NCI-H82 treated with DMSO at 0.1 percent for 48 hours (cell line): ENCODE measurements around the gene DPP10.
"Not testable (repeated sequence)": the region's sequence is repeated elsewhere in the genome, so short reads cannot be mapped to it uniquely, and the experiment has no call there.

ENCODE experiments used
- DNase-seq: peaks from one replicate; lab custom pipeline; 2025; ENCODE audit not compliant: unreplicated experiment; lab: John Stamatoyannopoulos, UW

The DPP10 gene

DNA sequence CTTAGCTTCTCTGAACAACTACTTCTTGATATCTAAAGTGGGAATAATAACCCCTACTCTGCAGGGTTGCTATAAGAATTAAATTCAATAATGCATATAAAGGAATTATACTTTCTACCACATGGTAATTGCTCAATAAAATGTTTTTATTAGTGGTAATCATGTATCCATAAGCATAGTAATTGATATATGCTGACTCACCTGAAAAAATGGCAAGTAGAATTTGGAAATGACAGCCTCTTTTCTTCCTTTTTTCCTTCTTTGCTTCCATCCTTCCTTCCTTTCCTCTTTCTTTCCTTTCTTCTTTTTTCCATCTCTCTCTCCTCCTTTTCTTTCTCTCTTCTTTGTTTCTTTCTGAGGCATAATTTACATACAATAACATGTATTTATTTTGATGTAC is 65.3 kb downstream of the DPP10 start:
- DNase-seq: no peak

GRCh38 chr2:114515882-114516281 is 73.4 kb downstream of the DPP10 start:
- no peak for DNase-seq

- DNase-seq: no peak
These were observed 75.1 kb downstream of the DPP10 start for GRCh38 chr2:114517580-114517979.

- DNase-seq: no peak
These were observed 76.3 kb downstream of the DPP10 start for GRCh38 chr2:114518738-114519137.

DNA sequence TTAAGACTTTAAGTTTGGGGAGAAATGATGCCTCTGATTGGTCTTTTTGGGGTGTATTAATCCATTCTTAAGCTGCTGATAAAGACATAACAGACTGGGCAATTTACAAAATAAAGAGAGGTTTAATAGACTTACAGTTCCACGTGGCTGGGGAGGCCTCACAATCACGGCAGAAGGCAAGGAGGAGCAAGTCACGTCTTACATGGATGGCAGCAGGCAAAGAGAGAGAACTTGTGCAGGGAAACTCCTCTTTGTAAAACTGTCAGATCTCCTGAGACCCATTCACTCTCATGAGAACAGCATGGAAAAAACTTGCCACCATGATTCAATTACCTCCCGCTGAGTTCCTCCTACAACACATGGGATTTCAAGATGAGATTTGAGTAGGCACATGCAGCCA is 80.2 kb downstream of the DPP10 start:
- not testable (repeated sequence) for DNase-seq

DNA sequence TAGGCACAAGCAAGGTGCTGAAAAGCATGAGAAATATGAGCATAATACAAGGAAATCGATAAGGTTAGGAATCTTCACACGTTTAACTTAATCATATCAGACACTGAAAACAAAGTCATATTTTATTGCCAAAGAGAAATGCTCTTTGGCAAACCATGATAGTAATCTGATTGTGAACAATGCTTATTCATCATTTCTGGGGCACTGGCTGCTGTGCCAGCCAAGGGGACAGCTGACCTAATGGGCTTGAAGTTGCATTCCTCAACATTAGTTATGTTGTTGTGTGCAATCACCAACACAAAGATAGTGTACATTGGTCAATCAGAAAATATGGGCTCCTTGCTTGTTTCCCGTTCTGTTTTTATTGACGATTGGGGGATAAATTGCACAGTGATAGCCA is 83.5 kb downstream of the DPP10 start:
- DNase-seq: no peak

DNA sequence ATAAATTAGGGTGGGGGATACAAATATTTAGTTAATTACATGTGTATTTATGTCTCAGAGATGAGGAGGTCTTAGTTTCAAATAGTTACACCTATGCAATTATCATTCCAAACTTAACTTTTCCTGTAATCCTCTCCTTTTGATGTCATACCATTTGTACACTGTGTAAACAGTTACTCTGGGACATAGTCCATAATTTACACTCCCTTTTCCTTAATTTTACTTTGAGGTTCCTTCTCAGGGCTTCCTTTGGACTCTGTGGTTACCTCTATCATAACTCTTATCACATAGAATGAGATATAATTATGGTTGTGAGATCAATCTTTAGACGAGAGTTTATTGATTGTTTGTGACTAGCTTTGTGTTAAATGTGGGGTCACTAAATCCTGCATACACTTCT is 84.4 kb downstream of the DPP10 start:
- no peak for DNase-seq

DNA sequence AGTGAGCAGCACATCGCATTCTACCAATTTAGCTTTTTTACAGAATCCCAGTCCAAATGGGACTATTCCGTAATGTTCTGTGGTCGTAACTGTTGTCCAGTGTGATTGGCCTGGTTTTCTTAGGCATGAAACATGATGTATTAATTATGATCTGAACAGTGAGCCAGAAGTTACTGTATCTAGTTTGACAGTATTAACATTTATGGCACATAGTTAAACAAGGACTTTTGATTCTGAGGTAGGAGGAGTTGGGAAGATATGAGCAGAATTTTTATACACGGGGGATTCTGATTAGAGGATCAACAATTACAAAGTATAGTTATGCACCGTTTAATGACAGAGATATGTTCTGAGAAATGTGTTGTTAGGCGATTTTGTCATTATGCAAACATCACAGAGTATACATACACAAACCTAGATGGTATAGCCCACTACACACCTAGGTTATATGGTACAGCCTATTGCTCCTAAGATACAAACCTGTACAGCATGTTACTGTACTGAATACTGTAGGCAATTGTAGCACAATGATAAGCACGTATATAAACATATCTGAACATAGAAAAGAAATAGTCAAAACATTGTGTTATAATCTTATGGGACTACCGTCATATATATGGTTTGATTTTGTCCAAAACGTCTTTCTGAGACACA is 85.0 kb downstream of the DPP10 start:
- no peak for DNase-seq

DNA sequence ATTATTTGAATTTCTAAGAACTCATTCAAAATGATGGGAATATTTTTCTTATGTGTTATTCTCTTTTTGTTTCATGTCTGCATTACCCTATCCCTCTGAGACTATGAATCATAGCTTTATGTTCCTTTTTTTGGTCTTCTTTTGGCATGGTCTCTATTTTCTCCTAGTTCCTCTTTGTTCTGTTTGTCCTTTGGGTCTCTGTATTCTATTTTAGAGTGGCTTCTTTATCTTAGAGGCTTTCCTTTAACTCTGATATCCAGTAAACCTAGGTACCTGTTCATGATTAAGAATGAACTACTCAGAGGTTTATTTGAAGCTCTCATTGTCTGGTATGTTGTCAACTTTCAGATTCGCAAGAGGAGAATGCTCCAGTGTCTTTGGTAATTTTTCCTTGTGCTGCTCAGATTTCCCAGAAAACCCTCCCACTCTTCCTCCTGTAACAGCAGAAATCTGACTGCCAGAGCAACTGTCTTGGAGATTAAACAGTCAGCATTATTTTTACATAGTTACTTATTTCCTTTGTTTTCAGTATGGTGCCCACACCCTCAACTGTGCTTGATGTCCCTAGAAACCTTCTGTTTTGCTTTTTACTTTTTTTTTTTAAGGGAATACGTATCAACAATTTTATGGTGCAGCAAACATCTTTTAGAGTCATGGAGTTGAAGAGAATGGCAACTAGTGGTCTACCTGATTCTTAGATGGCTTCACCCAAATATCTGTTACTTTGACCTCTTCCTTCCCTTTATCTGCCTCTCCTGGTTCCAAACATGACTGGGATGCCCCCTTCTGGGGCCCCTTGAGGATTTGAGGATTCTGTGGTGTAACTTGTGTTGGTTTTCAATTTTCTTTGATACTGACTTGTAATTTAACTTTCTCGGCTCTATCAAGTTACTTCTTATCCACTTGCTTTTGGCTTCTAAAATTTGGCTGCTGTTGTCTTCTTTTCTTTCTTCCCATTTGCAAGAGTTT is 92.0 kb downstream of the DPP10 start:
- DNase-seq: no peak

DNA sequence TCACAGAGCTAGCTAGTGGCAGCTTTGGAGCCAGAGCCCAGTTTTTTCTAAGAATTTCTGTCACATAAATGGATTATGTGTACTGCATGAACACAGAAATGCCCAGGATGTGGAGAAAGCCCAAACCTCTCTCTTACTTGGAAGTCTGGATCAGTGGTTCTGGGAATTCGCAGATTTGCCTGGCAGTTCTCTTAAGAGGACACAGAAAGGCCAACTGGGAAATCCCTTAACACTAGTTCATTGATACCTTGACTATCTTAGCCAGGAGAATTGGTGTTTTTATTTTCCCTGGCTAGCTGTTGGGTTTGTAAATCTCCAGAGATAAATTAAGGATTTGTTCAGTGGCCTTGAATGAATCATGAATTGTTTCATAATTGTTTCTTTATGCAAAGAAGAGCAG is 95.3 kb downstream of the DPP10 start:
- no peak for DNase-seq

DNA sequence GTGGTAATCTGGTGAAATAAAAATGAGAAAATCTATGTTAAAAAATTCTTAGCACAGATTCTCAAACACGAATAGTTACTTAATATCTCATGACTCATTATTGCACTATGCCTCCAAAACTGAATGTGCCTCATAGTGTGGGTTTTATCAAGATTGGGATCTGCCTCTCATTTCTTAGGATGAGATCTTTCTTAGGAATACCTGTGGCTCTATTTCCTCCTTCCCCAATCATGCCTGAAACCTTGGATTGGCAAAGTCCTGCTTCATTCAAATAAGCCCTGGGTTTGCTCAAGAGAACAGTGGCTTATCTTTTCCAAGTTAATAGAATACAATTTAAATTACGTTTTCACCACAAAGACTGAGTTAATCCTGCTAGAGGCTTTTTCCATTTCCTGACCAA is 100.3 kb downstream of the DPP10 start:
- DNase-seq: no peak

DNA sequence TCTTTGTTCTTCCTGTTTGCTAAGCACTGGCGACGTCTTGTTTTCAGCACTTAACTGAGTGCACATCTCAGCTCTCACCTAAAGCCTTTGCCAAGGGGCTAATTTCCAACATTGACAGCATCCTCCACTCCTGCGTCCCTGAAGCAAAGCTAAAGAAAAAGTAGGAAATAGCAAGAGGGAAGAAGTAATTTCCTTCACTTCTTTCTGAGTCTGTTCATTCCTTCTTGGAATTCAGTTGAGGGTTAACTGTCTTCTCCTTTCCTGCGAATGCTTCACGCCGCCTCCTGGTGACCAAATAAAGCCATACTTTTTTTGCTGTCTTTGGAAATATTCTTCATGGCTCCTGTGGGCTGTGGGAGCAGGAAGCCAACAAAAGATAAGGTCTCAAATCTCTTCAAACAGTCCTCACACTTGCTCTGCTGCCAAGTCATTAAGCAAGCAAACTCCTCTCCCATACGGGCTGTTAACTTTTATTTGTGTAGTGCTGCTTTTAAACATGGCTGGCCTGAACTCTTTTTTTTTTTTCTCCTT is 100.9 kb downstream of the DPP10 start:
- no peak for DNase-seq

GRCh38 chr2:114545052-114545451 is 102.6 kb downstream of the DPP10 start:
- no peak for DNase-seq

- DNase-seq: no peak
These were observed 104.1 kb downstream of the DPP10 start for GRCh38 chr2:114546531-114546930.

DNA sequence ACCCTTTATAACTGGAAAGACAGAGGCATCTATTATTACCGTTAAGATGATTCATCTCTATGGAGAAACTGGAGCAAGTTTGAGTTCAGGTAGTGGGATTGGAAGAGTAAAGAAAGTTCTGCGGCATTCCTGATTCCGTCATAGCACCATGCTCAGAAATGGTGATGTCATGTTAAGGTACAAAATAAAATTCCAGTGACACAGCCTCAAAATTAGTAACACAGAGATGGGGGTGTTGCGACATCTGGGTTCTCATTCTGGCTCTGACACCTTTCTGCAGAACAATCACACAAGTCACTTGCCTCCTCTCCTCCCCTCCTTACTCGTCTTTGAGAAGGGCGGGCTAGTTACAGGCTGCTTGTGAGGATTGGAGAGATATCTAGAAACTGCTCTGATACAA is 105.7 kb downstream of the DPP10 start:
- no peak for DNase-seq

- no peak for DNase-seq
These were observed 107.9 kb downstream of the DPP10 start for GRCh38 chr2:114550364-114550763.

DNA sequence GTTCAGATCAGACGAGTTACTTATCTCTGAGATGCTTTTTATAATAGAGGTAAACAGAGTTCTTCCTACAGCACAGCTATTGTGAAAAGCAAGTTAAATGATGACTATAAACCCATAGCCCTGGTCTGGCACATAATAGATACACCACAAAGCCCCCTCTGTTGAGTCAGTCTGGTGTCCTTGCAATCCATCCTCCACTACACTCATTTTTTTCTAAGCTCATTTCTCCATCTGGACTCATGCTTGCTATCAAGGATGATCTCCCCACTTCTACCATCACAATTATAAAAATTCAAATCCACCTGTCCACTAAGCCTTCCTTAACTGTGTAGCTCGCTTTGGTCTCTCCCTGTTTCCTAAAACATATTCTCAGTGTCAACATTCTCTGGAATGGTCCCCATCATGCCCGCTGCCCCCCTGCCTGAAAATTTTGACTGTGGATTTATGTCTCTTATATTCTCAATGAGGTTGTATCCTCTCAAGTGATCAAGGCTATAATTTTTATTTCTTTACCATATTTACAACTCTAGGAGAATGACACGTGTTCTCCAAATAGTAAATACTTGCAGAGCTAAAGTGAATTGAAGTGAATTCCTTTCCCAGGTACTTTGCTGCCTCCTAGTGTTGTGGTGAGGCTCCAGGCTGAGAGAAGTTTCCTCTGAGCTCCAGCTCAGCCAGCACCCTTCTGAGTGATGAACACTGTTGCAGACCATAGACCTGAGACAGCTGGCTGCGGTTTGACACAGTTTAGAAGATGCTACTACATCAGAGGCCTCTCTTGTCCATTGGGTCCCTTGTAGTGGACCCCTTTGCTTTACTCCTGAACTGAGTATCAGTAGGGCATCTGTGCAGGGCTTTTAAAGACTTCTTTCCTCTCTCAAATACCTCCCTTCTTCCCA is 108.7 kb downstream of the DPP10 start:
- peak; percentile 11 for DNase-seq

GRCh38 chr2:114553027-114553426 is 110.6 kb downstream of the DPP10 start:
- DNase-seq: no peak

DNA sequence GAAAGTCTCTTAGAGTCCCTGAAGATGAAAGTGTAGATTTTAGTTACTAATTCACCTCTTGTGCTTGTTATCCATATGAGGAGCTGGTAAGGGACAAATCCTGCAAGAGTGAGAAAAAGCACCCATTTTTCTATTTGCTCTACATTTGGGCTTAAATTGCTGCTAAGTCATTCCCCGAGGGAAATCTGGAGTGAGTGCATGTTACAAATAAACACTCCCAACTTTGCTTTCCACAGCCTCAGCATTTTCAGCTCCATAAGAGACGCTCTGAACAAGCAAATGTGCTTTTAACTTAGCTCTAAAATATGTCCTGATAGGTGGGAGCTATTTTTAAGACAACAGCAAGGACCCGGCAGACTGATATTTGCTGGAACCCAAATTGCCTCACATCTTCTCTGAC is 126.7 kb downstream of the DPP10 start:
- DNase-seq: no peak

- no peak for DNase-seq
These were observed 135.2 kb downstream of the DPP10 start for GRCh38 chr2:114577657-114578056.

DNA sequence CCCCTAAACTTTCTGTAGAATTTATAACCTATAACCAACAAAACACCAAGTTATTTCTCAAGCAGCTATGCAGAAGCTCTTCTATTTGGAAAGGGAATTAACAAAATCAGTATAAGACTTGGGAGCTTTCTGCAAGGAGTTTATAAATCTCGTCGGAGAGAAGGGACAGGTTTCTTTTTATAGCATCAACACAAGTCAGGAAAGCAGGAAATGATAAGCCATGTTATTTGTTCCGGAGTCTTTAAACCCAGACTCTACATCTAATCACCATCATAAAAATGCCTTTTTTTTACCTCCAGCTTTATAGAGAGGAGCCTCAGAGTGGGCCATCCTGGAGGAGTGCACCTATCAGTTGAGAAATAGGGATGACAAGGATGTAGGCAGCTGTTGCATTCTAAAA is 137.1 kb downstream of the DPP10 start:
- no peak for DNase-seq
